Astrocyte (in vitro differentiated cells and primary cell): ENCODE data around the gene MAGI1. TPM values are rescaled to one million over a fixed set of nuclear protein-coding genes. Genes with fewer than 3 reads are reported as not detected.

Experiments used
- DNase-seq: peaks from one replicate; pipeline ENCODE4 v3.0.0-alpha.2; 2010; ENCODE audit warnings: low read depth
- FAIRE-seq: peaks from 2 replicates; lab custom pipeline; 2011; peaks lifted over from hg19 to GRCh38; lab: Jason Lieb, UNC
- H2AFZ ChIP-seq: 2 replicates; pipeline ENCODE4 v1.6.0; 2012; ENCODE audit warnings: low read depth, low read length, inconsistent platforms
- H3K27ac ChIP-seq: 2 replicates; pipeline ENCODE4 v1.5.1; 2011; ENCODE audit warnings: low read depth, low read length, inconsistent platforms
- H3K27me3 ChIP-seq: 2 replicates; pipeline ENCODE4 v1.6.0; 2011; ENCODE audit warnings: low read length, inconsistent platforms; ENCODE audit not compliant: insufficient read depth
- H3K36me3 ChIP-seq: 2 replicates; pipeline ENCODE4 v1.5.1; 2011; ENCODE audit warnings: low read length, inconsistent platforms; ENCODE audit not compliant: insufficient read depth
- H3K4me1 ChIP-seq: 2 replicates; pipeline ENCODE4 v1.5.1; 2011; ENCODE audit warnings: low read length, inconsistent platforms; ENCODE audit not compliant: insufficient read depth
- H3K4me2 ChIP-seq: 2 replicates; pipeline ENCODE4 v1.6.0; 2012; ENCODE audit warnings: low read length, inconsistent platforms
- H3K4me3 ChIP-seq: 2 replicates; pipeline ENCODE4 v1.5.1; 2011; ENCODE audit warnings: low read depth, mild to moderate bottlenecking, low read length, inconsistent platforms; ENCODE audit not compliant: insufficient read depth
- H3K79me2 ChIP-seq: 2 replicates; pipeline ENCODE4 v1.6.0; 2012; ENCODE audit warnings: mild to moderate bottlenecking, low read length, inconsistent platforms; ENCODE audit not compliant: insufficient read depth
- H3K9ac ChIP-seq: 2 replicates; pipeline ENCODE4 v1.6.0; 2012; ENCODE audit warnings: mild to moderate bottlenecking, low read length, inconsistent platforms
- H3K9me3 ChIP-seq: 2 replicates; pipeline ENCODE4 v1.5.1; 2012; ENCODE audit warnings: low read depth, mild to moderate bottlenecking, low read length, inconsistent platforms; ENCODE audit not compliant: insufficient read depth
- H4K20me1 ChIP-seq: 2 replicates; pipeline ENCODE4 v1.6.0; 2012; ENCODE audit warnings: low read length, inconsistent platforms; ENCODE audit not compliant: insufficient read depth
- H3K27ac Mint-ChIP-seq: one replicate; pipeline ENCODE4 v1.8.0; 2021; ENCODE audit warnings: mild to moderate bottlenecking, mixed read lengths; ENCODE audit not compliant: unreplicated experiment
- H3K27me3 Mint-ChIP-seq: one replicate; pipeline ENCODE4 v1.8.0; 2021; ENCODE audit warnings: low read depth, mixed read lengths; ENCODE audit not compliant: unreplicated experiment
- H3K36me3 Mint-ChIP-seq: one replicate; pipeline ENCODE4 v1.8.0; 2021; ENCODE audit warnings: low read depth, mixed read lengths; ENCODE audit not compliant: unreplicated experiment
- H3K4me1 Mint-ChIP-seq: one replicate; pipeline ENCODE4 v1.8.0; 2021; ENCODE audit warnings: low read depth, mixed read lengths; ENCODE audit not compliant: unreplicated experiment
- H3K4me3 Mint-ChIP-seq: one replicate; pipeline ENCODE4 v1.8.0; 2021; ENCODE audit warnings: mild to moderate bottlenecking, moderate library complexity, mixed read lengths; ENCODE audit not compliant: unreplicated experiment
- H3K9me3 Mint-ChIP-seq: one replicate; pipeline ENCODE4 v1.8.0; 2021; ENCODE audit warnings: mild to moderate bottlenecking, mixed read lengths; ENCODE audit not compliant: unreplicated experiment
- CTCF ChIP-seq: IDR thresholded peaks from 2 replicates; pipeline ENCODE4 v1.5.1; 2011; ENCODE audit warnings: low read depth, mild to moderate bottlenecking, inconsistent platforms, low read length, moderate library complexity; ENCODE audit not compliant: insufficient read depth
- EZH2 ChIP-seq: IDR thresholded peaks from 2 replicates; pipeline ENCODE4 v1.6.1; 2012; ENCODE audit warnings: mild to moderate bottlenecking, low read length, inconsistent platforms; ENCODE audit not compliant: insufficient read depth
- total RNA-seq: library from RNA; stranded (reverse); gene quantifications from 2 replicates; pipeline ENCODE4 v1.2.1, GENCODE V29; 2021

MAGI1 gene
- total RNA-seq, 1 donor from 2014 or later = 31.8 TPM

- no peak for DNase-seq
- Histone ChIP-seq H4K20me1 (peaks cover 64% of the 10 kb centered on the region), H3K36me3 (no peaks in the 10 kb centered on the region), H3K9ac (no peak overlapping the region), H3K27me3 (no peaks in the 10 kb centered on the region), H3K79me2 (no peaks in the 10 kb centered on the region), H3K4me3 (no peak overlapping the region), H2AFZ (no peak overlapping the region), H3K9me3 (no peaks in the 10 kb centered on the region), H3K4me1 (no peaks in the 10 kb centered on the region), H3K27ac (no peak overlapping the region), H3K4me2 (no peak overlapping the region)
- peaks cover 18% of the 10 kb centered on the region for H3K4me1 Mint-ChIP-seq
- no peak overlapping the region for H3K4me3 Mint-ChIP-seq
- no peak for FAIRE-seq
- TF ChIP-seq CTCF (no peak), EZH2 (no peak)
- H3K27ac Mint-ChIP-seq = no peak overlapping the region
- no peaks in the 10 kb centered on the region for H3K27me3 Mint-ChIP-seq
- H3K9me3 Mint-ChIP-seq = no peaks in the 10 kb centered on the region
- peaks cover 1% of the 10 kb centered on the region for H3K36me3 Mint-ChIP-seq
These were observed 164.8 kb downstream of the MAGI1 start for GRCh38 chr3:65873869-65874268.

GRCh38 chr3:65873028-65873427 is 165.7 kb downstream of the MAGI1 start:
- Histone ChIP-seq H3K9me3 (no peaks in the 10 kb centered on the region), H3K79me2 (no peaks in the 10 kb centered on the region), H3K9ac (no peak overlapping the region), H2AFZ (no peak overlapping the region), H3K4me3 (no peak overlapping the region), H3K4me1 (no peaks in the 10 kb centered on the region), H3K4me2 (no peak overlapping the region), H3K36me3 (no peaks in the 10 kb centered on the region), H3K27me3 (no peaks in the 10 kb centered on the region), H3K27ac (no peak overlapping the region), H4K20me1 (peaks cover 63% of the 10 kb centered on the region)
- peaks cover 18% of the 10 kb centered on the region for H3K4me1 Mint-ChIP-seq
- H3K27ac Mint-ChIP-seq = no peak overlapping the region
- no peak for FAIRE-seq
- H3K9me3 Mint-ChIP-seq = no peaks in the 10 kb centered on the region
- TF ChIP-seq EZH2 (no peak), CTCF (no peak)
- no peak overlapping the region for H3K4me3 Mint-ChIP-seq
- H3K36me3 Mint-ChIP-seq = peaks cover 5% of the 10 kb centered on the region
- DNase-seq = no peak
- no peaks in the 10 kb centered on the region for H3K27me3 Mint-ChIP-seq

- Histone ChIP-seq H3K4me1 (no peaks in the 10 kb centered on the region), H3K79me2 (no peaks in the 10 kb centered on the region), H3K4me3 (no peak overlapping the region), H2AFZ (no peak overlapping the region), H3K9me3 (no peaks in the 10 kb centered on the region), H3K27me3 (no peaks in the 10 kb centered on the region), H3K27ac (no peak overlapping the region), H4K20me1 (peaks cover 52% of the 10 kb centered on the region), H3K9ac (no peak overlapping the region), H3K36me3 (no peaks in the 10 kb centered on the region), H3K4me2 (no peak overlapping the region)
- no peak overlapping the region for H3K4me3 Mint-ChIP-seq
- H3K4me1 Mint-ChIP-seq = peaks cover 20% of the 10 kb centered on the region
- H3K27me3 Mint-ChIP-seq = no peaks in the 10 kb centered on the region
- no peak overlapping the region for H3K27ac Mint-ChIP-seq
- FAIRE-seq = no peak
- TF ChIP-seq CTCF (no peak), EZH2 (no peak)
- no peak for DNase-seq
- H3K36me3 Mint-ChIP-seq = peaks cover 6% of the 10 kb centered on the region
- no peaks in the 10 kb centered on the region for H3K9me3 Mint-ChIP-seq
These were observed 167.2 kb downstream of the MAGI1 start for GRCh38 chr3:65871305-65872141.
